Testis (tissue), 2 donors: ENCODE measurements around the gene CLNK.

Experiments
- CTCF ChIP-seq, 3 experiments: fragments of 450-650 bp in 2 of 3; fragments of 200-600 bp in 1 of 3; sonication (generic) in 1 of 3; IDR thresholded peaks; one replicate each; pipeline ENCODE4 v1.5.1; 2016 to 2019; ENCODE audit warnings: antibody characterized with exemption in 3 of 3, mild to moderate bottlenecking in 2 of 3, moderate library complexity in 1 of 3
- POLR2A ChIP-seq: fragments of 450-650 bp; IDR thresholded peaks from one replicate; pipeline ENCODE4 v1.6.1; 2017; ENCODE audit warnings: antibody characterized with exemption, mild to moderate bottlenecking, moderate library complexity

- TF ChIP-seq CTCF (IDR thresholded peaks at IDR 0.05): no peak
- TF ChIP-seq POLR2A: no peak
These were observed 5.8 kb upstream of the CLNK start for GRCh38 chr4:10690185-10690907.
